NCI-H82 treated with DMSO at 0.1 percent for 48 hours (cell line): ENCODE results near the gene CTNNB1.

Source experiments
- DNase-seq: peaks from one replicate; lab custom pipeline; 2025; ENCODE audit not compliant: unreplicated experiment; lab: John Stamatoyannopoulos, UW

Gene CTNNB1

DNA sequence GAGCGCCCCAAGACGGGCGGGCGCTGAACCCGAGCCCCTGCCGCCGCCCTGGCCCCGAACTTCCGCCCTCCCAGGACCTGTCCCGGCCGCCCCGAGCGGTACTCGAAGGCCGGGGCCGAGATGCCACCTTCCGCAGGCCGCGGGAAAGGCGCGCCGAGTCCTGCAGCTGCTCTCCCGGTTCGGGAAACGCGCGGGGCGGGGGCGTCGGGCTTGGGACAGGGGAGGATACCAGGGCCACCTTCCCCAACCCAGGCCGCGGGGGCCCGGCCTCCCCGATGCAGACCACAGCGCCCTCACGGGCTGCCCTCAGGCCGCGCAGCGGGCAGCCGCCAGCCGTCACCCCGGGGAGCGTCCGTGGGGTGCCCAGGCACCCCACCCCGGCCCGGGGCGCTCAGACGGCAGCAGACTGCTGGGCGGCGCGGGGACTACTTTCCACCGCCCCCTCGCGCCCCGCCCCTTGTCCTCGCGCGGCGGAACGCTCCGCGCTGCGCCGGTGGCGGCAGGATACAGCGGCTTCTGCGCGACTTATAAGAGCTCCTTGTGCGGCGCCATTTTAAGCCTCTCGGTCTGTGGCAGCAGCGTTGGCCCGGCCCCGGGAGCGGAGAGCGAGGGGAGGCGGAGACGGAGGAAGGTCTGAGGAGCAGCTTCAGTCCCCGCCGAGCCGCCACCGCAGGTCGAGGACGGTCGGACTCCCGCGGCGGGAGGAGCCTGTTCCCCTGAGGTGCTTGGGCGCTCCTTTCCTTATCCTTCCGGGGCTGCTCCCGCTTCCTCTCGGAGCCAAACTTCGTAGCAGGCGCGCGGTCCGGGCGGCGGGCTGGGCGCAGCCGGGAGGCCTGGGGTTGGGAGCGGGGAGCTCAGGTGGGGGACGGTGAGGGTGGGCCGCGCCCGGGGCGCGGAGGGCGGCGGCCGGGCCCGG lies at the start of gene CTNNB1:
Gene CTNNB1, plus strand, starts transcription at position 556 of the 916 bp plus-strand sequence. CDS start 24,564 bp downstream, outside the sequence.
- DNase-seq: peak; percentile 52

- DNase-seq: no peak
Measured at GRCh38 chr3:41155834-41156233, 43.5 kb upstream of the CTNNB1 start.

DNA sequence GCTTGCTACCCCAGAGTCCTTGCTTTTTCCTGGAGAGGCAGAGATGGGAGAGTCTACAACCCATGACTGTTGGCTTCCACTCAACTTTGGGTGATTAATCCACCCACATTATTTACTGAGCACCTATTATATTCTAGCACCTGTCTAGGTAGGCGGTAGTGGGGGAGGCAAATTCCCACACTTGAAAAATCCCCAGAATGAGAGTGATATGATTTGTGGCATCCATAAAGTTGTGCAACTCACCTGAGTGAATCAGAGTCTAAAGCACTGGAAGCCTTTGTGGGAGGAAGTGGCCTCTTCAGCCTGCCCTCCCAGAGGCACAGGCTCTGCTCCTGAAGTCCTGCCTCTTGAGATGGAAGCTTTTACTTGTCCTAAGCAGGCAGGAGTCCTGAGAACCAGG lies 40.4 kb upstream of the CTNNB1 start:
- DNase-seq: no peak

GRCh38 chr3:41159588-41160189 lies 39.6 kb upstream of the CTNNB1 start:
- no peak for DNase-seq

DNA sequence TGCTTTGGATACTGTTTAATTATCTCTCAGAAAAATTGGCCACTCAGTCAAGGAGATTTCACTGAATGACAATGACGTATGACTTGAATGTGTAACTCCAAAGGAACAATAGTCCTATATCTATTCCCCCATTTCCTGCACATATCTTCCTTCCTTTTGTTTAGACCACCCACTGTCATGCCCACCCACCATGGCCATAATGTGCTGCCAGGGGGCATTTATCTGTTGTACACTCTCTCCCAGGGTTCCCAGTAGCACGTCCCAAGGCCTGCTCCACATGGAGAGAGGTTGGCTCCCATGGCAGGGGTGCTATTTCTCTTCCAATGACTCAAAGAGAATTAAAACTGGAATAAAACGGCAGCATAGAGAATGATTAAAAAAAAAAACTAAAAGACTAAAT lies 36.8 kb upstream of the CTNNB1 start:
- DNase-seq: no peak

DNA sequence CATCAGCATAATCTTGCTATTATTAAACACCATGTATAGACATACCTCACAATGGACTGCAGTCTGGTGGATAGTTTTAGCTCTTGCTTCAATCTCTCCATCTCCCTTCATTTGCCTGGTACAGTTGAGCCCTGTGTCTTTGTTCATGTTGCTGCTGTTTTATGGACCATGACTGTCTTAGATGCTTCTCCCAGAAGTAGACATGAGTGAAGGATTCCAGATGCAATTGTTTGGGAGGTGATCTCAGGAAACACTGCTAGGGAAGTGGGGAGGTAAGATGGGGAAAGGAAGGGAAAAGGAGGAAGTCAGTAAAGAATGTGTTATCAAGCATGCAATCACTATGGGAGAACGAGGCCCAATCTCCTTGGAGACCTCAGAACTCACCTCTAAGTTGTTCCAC lies 36.3 kb upstream of the CTNNB1 start:
- no peak for DNase-seq

DNA sequence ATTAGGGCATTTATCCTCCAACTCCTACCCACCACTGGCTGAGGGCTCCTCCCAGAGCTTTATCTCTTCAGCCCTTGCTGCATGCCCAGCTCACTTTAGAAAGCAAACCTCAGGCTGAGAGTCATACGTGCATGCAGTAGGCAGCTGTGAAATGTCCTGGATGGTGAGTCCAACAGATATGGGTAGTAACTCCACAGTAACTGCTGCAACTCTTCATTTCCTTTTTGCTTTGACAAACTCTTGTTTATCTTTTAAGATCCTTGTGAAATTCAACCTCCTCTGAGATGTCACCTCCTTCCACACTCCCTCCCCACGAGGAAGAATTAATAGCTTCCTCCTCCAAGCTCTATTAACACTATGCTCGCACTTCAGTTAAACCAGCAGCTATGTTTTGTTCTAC lies 35.9 kb upstream of the CTNNB1 start:
- no peak for DNase-seq

DNA sequence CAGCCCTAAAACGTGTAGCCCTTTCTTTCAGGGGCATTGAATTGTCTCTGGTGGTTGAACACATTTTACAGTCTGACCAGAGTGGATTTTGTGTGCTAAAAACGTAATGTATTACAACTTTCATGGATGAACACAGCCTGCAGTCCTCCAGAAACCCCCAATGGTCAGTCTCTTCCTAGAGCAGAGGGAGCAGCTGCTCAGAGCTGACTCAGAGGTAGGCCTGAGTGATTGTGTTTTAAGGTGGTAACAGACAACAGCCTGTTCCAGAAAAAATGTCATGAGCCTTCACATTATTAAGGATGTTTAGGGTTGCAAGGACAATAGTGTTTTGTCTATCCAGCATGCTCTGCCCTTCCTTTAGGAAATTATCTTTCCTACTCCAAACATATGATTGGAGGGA lies 34.5 kb upstream of the CTNNB1 start:
- no peak for DNase-seq

DNA sequence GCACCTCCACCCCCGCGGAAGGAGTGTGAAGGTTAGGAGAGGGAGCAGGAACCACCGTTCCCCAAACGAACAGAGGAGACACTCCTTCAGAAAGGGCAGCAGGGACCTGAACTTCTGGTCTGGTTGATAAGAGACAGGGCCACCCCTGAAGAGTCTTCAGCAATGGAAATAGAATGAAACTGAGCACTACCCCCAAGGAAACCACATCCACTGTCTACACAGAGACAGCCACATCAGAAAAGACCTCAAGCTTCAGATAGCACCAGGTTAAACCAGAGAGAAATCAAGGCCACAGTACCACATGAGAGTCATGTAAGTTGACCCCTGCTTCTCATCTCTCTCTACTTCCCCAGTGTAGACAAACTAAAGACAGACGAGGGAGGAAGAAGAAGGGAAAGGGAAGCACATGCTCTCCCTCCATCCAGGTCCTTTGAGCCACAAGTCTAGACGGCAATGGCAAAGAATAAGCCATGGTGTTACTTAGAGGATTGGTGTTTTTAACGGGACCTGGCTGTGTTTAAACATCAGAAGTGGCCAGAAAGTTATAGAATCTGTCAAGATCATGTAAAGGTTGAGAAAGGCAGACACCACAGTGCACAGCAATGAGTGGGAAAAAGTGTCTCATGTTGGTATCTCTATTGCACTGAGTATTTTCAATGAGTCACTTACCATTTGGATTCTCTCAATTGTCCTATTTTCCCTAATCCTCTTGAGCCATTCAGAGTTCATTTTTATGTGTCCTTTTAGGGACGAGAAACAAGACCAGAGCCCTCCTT lies 31.4 kb upstream of the CTNNB1 start:
- no peak for DNase-seq

DNA sequence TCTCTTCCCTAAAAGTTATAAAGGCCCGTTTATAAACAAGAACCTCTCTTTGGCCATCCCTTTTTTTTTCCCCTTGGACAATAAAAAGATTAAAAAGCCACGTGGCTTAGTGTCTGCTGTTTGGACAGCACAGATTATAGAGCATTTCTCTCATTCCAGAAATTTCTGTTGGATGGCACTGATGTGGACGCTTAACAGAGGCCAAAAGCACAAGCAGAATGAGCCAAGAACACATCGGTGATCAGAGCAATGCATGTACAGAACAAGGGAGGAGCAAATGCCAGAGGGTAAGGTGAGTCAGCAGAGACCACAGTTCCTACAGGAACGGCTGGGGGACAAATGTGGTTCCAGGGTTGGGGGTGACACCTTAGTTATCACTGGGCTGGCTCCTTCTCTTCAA lies 30.3 kb upstream of the CTNNB1 start:
- DNase-seq: no peak

GRCh38 chr3:41173926-41174885 lies 25.1 kb upstream of the CTNNB1 start:
- DNase-seq: peak; percentile 38

GRCh38 chr3:41175365-41175764 lies 23.9 kb upstream of the CTNNB1 start:
- DNase-seq: no peak

DNA sequence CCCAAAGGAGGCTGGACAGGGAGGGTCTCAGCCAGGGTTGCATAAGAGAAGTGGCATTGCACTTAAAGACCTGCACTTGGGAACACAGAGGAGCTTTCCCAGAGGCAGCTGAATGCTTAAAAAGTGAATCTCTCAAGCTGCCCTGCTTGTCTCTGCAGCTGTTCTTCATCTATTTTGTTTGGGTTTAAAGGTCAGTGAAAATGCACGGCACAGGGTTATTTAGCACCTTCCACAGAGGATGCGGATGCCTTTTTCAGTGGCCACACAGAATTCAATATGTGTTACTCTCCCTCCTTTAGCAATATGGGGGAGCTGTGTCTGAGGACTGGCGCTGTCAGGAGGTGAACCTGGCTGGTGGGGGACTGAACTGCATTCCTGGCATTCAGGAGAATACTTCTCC lies 22.7 kb upstream of the CTNNB1 start:
- DNase-seq: no peak

DNA sequence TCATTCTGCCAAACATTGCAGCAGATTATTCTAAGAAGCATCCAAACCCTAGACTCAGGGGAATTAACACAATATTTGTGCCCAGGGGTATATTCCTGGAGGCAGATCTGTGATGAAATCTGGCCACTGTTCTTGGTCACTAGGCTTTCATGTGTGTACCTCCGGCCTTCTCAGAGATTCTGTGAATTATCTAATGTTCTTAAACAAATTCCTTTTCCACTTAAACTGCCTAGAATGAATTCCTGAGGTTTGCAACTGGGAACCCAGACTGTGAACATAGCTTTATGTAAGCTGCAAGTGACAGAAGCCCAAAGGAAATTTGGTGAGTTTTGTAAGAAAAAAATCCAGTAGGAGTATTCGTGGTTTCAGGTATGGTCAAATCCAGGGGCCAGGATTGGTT lies 20.7 kb upstream of the CTNNB1 start:
- no peak for DNase-seq

DNA sequence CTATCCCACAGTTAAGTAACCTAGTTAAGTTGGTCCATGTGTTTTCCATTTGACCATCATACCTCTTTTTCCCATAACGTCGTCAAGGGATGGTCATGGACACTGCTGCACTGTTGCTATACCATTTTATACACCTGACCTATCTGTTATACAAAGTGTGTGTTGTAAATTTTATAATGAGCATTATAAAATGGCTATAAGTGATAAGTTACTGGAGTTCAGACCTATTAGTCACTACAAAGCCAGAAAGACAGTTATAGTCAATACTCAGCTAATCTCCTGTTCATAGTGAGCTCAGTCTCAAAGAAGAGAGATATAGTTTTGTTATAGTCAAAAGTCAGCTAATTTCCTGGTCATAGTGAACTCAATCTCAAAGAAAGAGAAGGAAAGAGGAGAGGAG lies 18.9 kb upstream of the CTNNB1 start:
- DNase-seq: no peak

GRCh38 chr3:41182504-41183059 lies 16.7 kb upstream of the CTNNB1 start:
- DNase-seq: no peak

- DNase-seq: no peak
Measured at GRCh38 chr3:41184394-41184793, 14.9 kb upstream of the CTNNB1 start.

- no peak for DNase-seq
Measured at GRCh38 chr3:41186297-41186696, 13.0 kb upstream of the CTNNB1 start.

- DNase-seq: no peak
Measured at GRCh38 chr3:41188306-41188705, 11.0 kb upstream of the CTNNB1 start.
